ENCODE data around the gene EIF5AL1.

DNA sequence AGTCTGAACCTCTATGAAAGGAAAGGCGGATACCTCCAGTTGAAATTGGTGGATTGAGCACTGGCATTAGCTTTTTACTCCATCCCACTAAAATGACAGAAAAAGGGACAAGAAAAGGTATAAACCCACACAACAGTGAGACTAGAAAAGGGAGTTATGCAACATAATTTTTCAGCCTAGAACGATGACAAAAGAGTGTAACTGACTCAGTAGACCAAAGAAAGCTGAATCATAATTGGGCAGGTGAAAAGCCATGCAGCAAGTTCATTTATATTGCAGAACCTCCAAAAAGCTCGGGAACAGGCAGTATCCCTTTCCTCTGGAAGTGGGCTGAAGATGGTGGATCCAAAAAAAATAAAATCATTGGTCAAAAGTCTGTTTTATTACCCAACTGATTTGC lies 36.5 kb upstream of the EIF5AL1 start:
- no peak for TF ChIP-seq EZH2phosphoT487 (IDR thresholded peaks at IDR 0.05; ENCODE audit: low read depth)
- TF ChIP-seq, protein P1, sequence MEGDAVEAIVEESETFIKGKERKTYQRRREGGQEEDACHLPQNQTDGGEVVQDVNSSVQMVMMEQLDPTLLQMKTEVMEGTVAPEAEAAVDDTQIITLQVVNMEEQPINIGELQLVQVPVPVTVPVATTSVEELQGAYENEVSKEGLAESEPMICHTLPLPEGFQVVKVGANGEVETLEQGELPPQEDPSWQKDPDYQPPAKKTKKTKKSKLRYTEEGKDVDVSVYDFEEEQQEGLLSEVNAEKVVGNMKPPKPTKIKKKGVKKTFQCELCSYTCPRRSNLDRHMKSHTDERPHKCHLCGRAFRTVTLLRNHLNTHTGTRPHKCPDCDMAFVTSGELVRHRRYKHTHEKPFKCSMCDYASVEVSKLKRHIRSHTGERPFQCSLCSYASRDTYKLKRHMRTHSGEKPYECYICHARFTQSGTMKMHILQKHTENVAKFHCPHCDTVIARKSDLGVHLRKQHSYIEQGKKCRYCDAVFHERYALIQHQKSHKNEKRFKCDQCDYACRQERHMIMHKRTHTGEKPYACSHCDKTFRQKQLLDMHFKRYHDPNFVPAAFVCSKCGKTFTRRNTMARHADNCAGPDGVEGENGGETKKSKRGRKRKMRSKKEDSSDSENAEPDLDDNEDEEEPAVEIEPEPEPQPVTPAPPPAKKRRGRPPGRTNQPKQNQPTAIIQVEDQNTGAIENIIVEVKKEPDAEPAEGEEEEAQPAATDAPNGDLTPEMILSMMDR (IDR thresholded peaks at IDR 0.05; ENCODE audit: low read depth, low read length), result no peak

Measured in OCI-LY3 (cell line).